H1 (cell line): ENCODE data around the gene RB1. TPM values are rescaled to one million over a fixed set of nuclear protein-coding genes. Genes with fewer than 3 reads are reported as not detected.

ENCODE experiments used
- CTCF ChIA-PET: fragments of 300-600 bp; sonication (Branson Sonifier 250); formaldehyde crosslinking; loops from one replicate; lab custom pipeline; 2021; ENCODE audit not compliant: partially characterized antibody; lab: Charles Lee
- POLR2A ChIA-PET: fragments of 300-600 bp; sonication (Branson Sonifier 250); formaldehyde crosslinking; loops from one replicate; lab custom pipeline; 2021; ENCODE audit warnings: inconsistent platforms; ENCODE audit not compliant: partially characterized antibody; lab: Charles Lee
- DNase-seq, 2 experiments: peaks; one replicate each; pipeline versions ENCODE4 v3.0.0 to v3.0.0-alpha.2; 2010 to 2022; ENCODE audit warnings: low spot score in 2 of 2, low read depth in 1 of 2, mixed read lengths in 1 of 2
- FAIRE-seq: peaks from 2 replicates; lab custom pipeline; 2011; peaks lifted over from hg19 to GRCh38; lab: Jason Lieb, UNC
- H2AFZ ChIP-seq: 2 replicates; pipeline ENCODE4 v1.8.1; 2012; ENCODE audit warnings: low read length, inconsistent platforms
- H2AK5ac ChIP-seq: 2 replicates; pipeline ENCODE4 v1.6.1; 2013; ENCODE audit warnings: low read depth, low read length
- H2BK120ac ChIP-seq: replicated peaks from 2 replicates; pipeline ENCODE3; 2013; ENCODE audit warnings: low read depth, low read length, inconsistent platforms
- H2BK12ac ChIP-seq: 2 replicates; pipeline ENCODE4 v1.6.1; 2013; ENCODE audit warnings: low read depth, low read length
- H2BK15ac ChIP-seq: 2 replicates; pipeline ENCODE4 v1.6.1; 2013; ENCODE audit warnings: low read length
- H2BK20ac ChIP-seq: 2 replicates; pipeline ENCODE4 v1.6.1; 2013; ENCODE audit warnings: low read length
- H2BK5ac ChIP-seq: 2 replicates; pipeline ENCODE4 v1.6.1; 2013; ENCODE audit warnings: low read depth, low read length
- H3K14ac ChIP-seq: 2 replicates; pipeline ENCODE4 v1.6.1; 2013; ENCODE audit warnings: inconsistent platforms; ENCODE audit not compliant: insufficient read length
- H3K18ac ChIP-seq: 2 replicates; pipeline ENCODE4 v1.6.1; 2013; ENCODE audit warnings: low read length; ENCODE audit errors: extremely low read depth
- H3K23ac ChIP-seq: 2 replicates; pipeline ENCODE4 v1.6.1; 2013; ENCODE audit warnings: inconsistent platforms; ENCODE audit not compliant: insufficient read length
- H3K23me2 ChIP-seq: 2 replicates; pipeline ENCODE4 v1.6.1; 2013; ENCODE audit warnings: low read depth, low read length
- H3K27ac ChIP-seq: 2 replicates; pipeline ENCODE4 v1.6.1; 2011; ENCODE audit warnings: low read depth, low read length, inconsistent platforms
- H3K27me3 ChIP-seq, 4 experiments: replicated peaks in 1 of 4; 1 replicate in 1 of 4; 2 replicates in 3 of 4; pipeline versions ENCODE4 v1.6.1 to v1.8.1; 2011 to 2013; ENCODE audit warnings: low read length in 3 of 4, mild to moderate bottlenecking in 3 of 4, inconsistent platforms in 2 of 4, mixed read lengths in 2 of 4, moderate library complexity in 1 of 4; ENCODE audit not compliant: control insufficient read depth in 3 of 4, insufficient read depth in 3 of 4; ENCODE audit errors: extremely low read depth in 1 of 4
- H3K36me3 ChIP-seq, 4 experiments: 2 replicates each; pipeline versions ENCODE4 v1.6.1 to v1.8.1; 2011 to 2013; ENCODE audit warnings: mild to moderate bottlenecking in 4 of 4, low read length in 3 of 4, moderate library complexity in 2 of 4, control low read depth in 1 of 4, inconsistent platforms in 1 of 4; ENCODE audit not compliant: insufficient read depth in 4 of 4, control insufficient read depth in 2 of 4
- H3K4ac ChIP-seq: replicated peaks from 2 replicates; pipeline ENCODE3; 2013; ENCODE audit warnings: low read length, low read depth, mixed read lengths, inconsistent platforms; ENCODE audit not compliant: insufficient read length
- H3K4me1 ChIP-seq, 4 experiments: replicated peaks in 1 of 4; 1 replicate in 1 of 4; 2 replicates in 3 of 4; pipeline versions ENCODE4 v1.6.1 to v1.8.1; 2011 to 2013; ENCODE audit warnings: low read length in 3 of 4, inconsistent platforms in 2 of 4, mixed read lengths in 1 of 4; ENCODE audit not compliant: insufficient read depth in 4 of 4, control insufficient read depth in 3 of 4
- H3K4me2 ChIP-seq, 2 experiments: 2 replicates each; pipeline versions ENCODE4 v1.6.1 to v1.8.1; 2011 to 2013; ENCODE audit warnings: low read depth in 2 of 2, low read length in 2 of 2, control low read depth in 1 of 2, inconsistent platforms in 1 of 2, mild to moderate bottlenecking in 1 of 2; ENCODE audit not compliant: insufficient read depth in 1 of 2
- H3K4me3 ChIP-seq, 4 experiments: fragments of 200-600, 300-600 bp in 1 of 4; sonication (generic), shearing (Covaris generic), sonication (Bioruptor Twin) in 1 of 4; 2 replicates each; pipeline versions ENCODE4 v1.5.1 to v1.8.1; 2011 to 2016; ENCODE audit warnings: low read length in 4 of 4, low read depth in 3 of 4, control low read depth in 2 of 4, inconsistent platforms in 2 of 4, mild to moderate bottlenecking in 2 of 4, mixed read lengths in 1 of 4, moderate library complexity in 1 of 4; ENCODE audit not compliant: insufficient read depth in 2 of 4; ENCODE audit errors: extremely low read depth in 1 of 4
- H3K56ac ChIP-seq: replicated peaks from 2 replicates; pipeline ENCODE3; 2013; ENCODE audit warnings: low read depth, mild to moderate bottlenecking, mixed read lengths, low read length, inconsistent platforms; ENCODE audit not compliant: insufficient read length
- H3K79me1 ChIP-seq: 2 replicates; pipeline ENCODE4 v1.6.1; 2013; ENCODE audit warnings: low read depth, low read length, control low read depth
- H3K79me2 ChIP-seq, 2 experiments: 2 replicates each; pipeline versions ENCODE4 v1.6.1 to v1.8.1; 2012 to 2013; ENCODE audit warnings: low read length in 2 of 2, mild to moderate bottlenecking in 2 of 2, inconsistent platforms in 1 of 2; ENCODE audit not compliant: insufficient read depth in 2 of 2, control insufficient read depth in 1 of 2
- H3K9ac ChIP-seq, 4 experiments: replicated peaks in 1 of 4; 1 replicate in 1 of 4; 2 replicates in 3 of 4; pipeline versions ENCODE4 v1.6.1 to v1.8.1; 2011 to 2013; ENCODE audit warnings: low read depth in 3 of 4, low read length in 3 of 4, control low read depth in 2 of 4, mild to moderate bottlenecking in 2 of 4, moderate library complexity in 2 of 4, inconsistent platforms in 1 of 4; ENCODE audit errors: extremely low read depth in 1 of 4
- H3K9me3 ChIP-seq, 2 experiments: 2 replicates each; pipeline versions ENCODE4 v1.6.1 to v1.8.1; 2012 to 2013; ENCODE audit warnings: mild to moderate bottlenecking in 2 of 2, moderate library complexity in 2 of 2, control low read depth in 1 of 2, inconsistent platforms in 1 of 2, low read depth in 1 of 2, low read length in 1 of 2, mixed read lengths in 1 of 2; ENCODE audit not compliant: insufficient read depth in 2 of 2
- H4K20me1 ChIP-seq, 2 experiments: replicated peaks in 1 of 2; 2 replicates each; pipeline versions ENCODE3 to v1.8.1; 2011 to 2013; ENCODE audit warnings: inconsistent platforms in 2 of 2, low read length in 2 of 2, mild to moderate bottlenecking in 1 of 2; ENCODE audit not compliant: insufficient read depth in 2 of 2, control insufficient read depth in 1 of 2
- H4K5ac ChIP-seq: 2 replicates; pipeline ENCODE4 v1.6.1; 2013; ENCODE audit warnings: low read length, low read depth, mixed read lengths, inconsistent platforms; ENCODE audit not compliant: insufficient read length
- H4K8ac ChIP-seq: 2 replicates; pipeline ENCODE4 v1.8.0; 2013; ENCODE audit warnings: mild to moderate bottlenecking, moderate library complexity, low read length, inconsistent platforms; ENCODE audit not compliant: insufficient read depth; ENCODE audit errors: extremely low read depth
- H4K91ac ChIP-seq: replicated peaks from 2 replicates; pipeline ENCODE3; 2013; ENCODE audit warnings: low read length, mixed read lengths, inconsistent platforms; ENCODE audit not compliant: insufficient read length
- EP300 ChIP-seq, 2 experiments: IDR thresholded peaks; 1 replicate in 1 of 2; 2 replicates in 1 of 2; pipeline ENCODE4 v1.6.1; 2011 to 2012; ENCODE audit warnings: low read depth in 2 of 2, low read length in 2 of 2, mild to moderate bottlenecking in 2 of 2, borderline replicate concordance in 1 of 2, inconsistent platforms in 1 of 2, moderate library complexity in 1 of 2
- MAX ChIP-seq: IDR thresholded peaks from 2 replicates; pipeline ENCODE4 v1.6.1; 2012; ENCODE audit warnings: inconsistent platforms
- RAD21 ChIP-seq, 2 experiments: IDR thresholded peaks in 1 of 2; conservative IDR thresholded peaks in 1 of 2; 2 replicates each; pipeline ENCODE4 v1.6.1; 2011; ENCODE audit warnings: low read depth in 2 of 2, low read length in 2 of 2, improper control_type of control experiment in 1 of 2, inconsistent platforms in 1 of 2, mild to moderate bottlenecking in 1 of 2, moderate library complexity in 1 of 2
- SRF ChIP-seq: IDR thresholded peaks from 2 replicates; pipeline ENCODE4 v1.6.1; 2011; ENCODE audit warnings: mild to moderate bottlenecking, low read depth, low read length, moderate library complexity
- USF2 ChIP-seq: IDR thresholded peaks from 2 replicates; pipeline ENCODE4 v1.6.1; 2011; ENCODE audit warnings: low read length, improper control_type of control experiment
- WGBS, 2 experiments: shearing (Covaris generic) in 1 of 2; methylation state at CpG; one replicate each; pipeline versions ENCODE4 v1.1.6 to v1.1.7; 2013 to 2015; ENCODE audit warnings: low lambda C conversion rate in 2 of 2, mixed read lengths in 2 of 2, inconsistent platforms in 1 of 2, low coverage in 1 of 2, missing lambda C conversion rate in 1 of 2; ENCODE audit not compliant: insufficient replicate concordance in 2 of 2, insufficient coverage in 1 of 2, insufficient read length in 1 of 2; ENCODE audit errors: extremely low coverage in 1 of 2, missing lambda C conversion rate in 1 of 2; 5-methylcytosine and 5-hydroxymethylcytosine counted together
- polyA plus RNA-seq, 7 experiments: library from polyadenylated mRNA; depleted of rRNA in 3 of 7; stranded (reverse) in 5 of 7; unstranded in 2 of 7; fragments of >200 nt in 5 of 7; fragments of 200-250 nt in 2 of 7; gene quantifications; 1 replicate in 5 of 7; 2 replicates in 1 of 7; 4 replicates in 1 of 7; pipeline versions ENCODE4 v1.2.1 to v1.2.3, GENCODE V29; 2011 to 2013; ENCODE audit warnings: missing spikeins in 2 of 7, mixed read lengths in 2 of 7
- total RNA-seq: library from RNA; stranded (reverse); fragmentation: NEBNext Ultra II Directional; extraction: Animal tissue kit (Norgen Biotek cat#: 25700); gene quantifications from 2 replicates; pipeline ENCODE4 v1.2.1, GENCODE V29; 2021
- TF ChIP-seq, protein P1 (sequence below), 3 experiments: IDR thresholded peaks; 1 replicate in 2 of 3; 2 replicates in 1 of 3; pipeline versions ENCODE4 v1.5.1 to v1.6.1; 2011; ENCODE audit warnings: low read length in 3 of 3, mild to moderate bottlenecking in 3 of 3, inconsistent platforms in 2 of 3, low read depth in 1 of 3, moderate library complexity in 1 of 3; ENCODE audit not compliant: insufficient read depth in 1 of 3; ENCODE audit errors: control extremely low read depth in 1 of 3

The RB1 gene
- total and polyA plus RNA-seq, 2 of the 8 experiments (the other 6 are each of a cell fraction or from before 2014, with no cell fraction given) = 4.1 to 17.5 TPM

DNA sequence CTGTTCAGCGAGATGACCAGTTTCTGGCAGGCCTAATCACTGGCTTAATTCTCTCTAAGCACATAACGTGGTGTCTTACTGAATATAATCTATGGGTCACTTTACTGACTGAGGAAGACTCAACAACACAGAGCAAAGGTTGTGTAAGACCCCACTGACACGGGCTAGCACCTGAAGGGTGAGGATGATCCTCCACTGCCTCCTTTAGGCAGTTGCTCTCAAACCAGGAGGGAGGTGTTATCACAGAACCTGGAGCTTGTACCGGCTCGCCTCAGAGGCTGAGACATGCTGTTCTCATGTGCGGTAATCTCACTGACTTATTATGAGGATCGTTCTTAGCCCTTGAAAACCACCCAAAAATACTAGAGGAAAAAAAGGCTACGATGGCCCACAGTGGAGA, 201.1 kb downstream of the RB1 start:
- 0 out of 2 replicates have a peak overlapping the region, but pooled peaks have one; percentile 11 for H2BK12ac ChIP-seq
- H3K79me1 ChIP-seq = no peaks in the 10 kb centered on the region; the same call in 1 of the 2 replicates
- WGBS, 2 experiments = 85% methylated on average over 8 of the region's 8 CpGs; no CpG with 5 or more reads in 1 of the 2 experiments
- DNase-seq = no peak
- no peak overlapping the region for H3K18ac ChIP-seq
- H3K36me3 ChIP-seq = no peaks in the 10 kb centered on the region; a peak in 1 of 8 replicates
- H3K4me3 ChIP-seq = no peak overlapping the region
- H2AFZ ChIP-seq = no peak overlapping the region
- H4K8ac ChIP-seq = no peak overlapping the region
- no peak overlapping the region for H3K14ac ChIP-seq
- no peak overlapping the region for H3K9ac ChIP-seq
- no peak overlapping the region for H2BK120ac ChIP-seq
- TF ChIP-seq, protein P1, sequence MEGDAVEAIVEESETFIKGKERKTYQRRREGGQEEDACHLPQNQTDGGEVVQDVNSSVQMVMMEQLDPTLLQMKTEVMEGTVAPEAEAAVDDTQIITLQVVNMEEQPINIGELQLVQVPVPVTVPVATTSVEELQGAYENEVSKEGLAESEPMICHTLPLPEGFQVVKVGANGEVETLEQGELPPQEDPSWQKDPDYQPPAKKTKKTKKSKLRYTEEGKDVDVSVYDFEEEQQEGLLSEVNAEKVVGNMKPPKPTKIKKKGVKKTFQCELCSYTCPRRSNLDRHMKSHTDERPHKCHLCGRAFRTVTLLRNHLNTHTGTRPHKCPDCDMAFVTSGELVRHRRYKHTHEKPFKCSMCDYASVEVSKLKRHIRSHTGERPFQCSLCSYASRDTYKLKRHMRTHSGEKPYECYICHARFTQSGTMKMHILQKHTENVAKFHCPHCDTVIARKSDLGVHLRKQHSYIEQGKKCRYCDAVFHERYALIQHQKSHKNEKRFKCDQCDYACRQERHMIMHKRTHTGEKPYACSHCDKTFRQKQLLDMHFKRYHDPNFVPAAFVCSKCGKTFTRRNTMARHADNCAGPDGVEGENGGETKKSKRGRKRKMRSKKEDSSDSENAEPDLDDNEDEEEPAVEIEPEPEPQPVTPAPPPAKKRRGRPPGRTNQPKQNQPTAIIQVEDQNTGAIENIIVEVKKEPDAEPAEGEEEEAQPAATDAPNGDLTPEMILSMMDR (IDR thresholded peaks at IDR 0.05; ENCODE audit: control extremely low read depth in 1 of 3, insufficient read depth in 1 of 3, low read depth in 1 of 3, low read length in 3 of 3) = peak; percentile 13 to 36 (median 30); a peak in 3 of 4 replicates
- TF ChIP-seq EP300 (IDR thresholded peaks at IDR 0.05; ENCODE audit: borderline replicate concordance in 1 of 2, low read depth in 2 of 2, low read length in 2 of 2) = no peak
- no peak for TF ChIP-seq SRF
- TF ChIP-seq USF2 = no peak
- TF ChIP-seq RAD21 (IDR thresholded peaks at IDR 0.05 in 1 of 2, conservative IDR thresholded peaks at IDR 0.05 in 1 of 2; ENCODE audit: low read depth in 2 of 2, low read length in 2 of 2) = peak; percentile 46 to 56
- no peak for TF ChIP-seq MAX
- TF ChIP-seq, all 59 proteins: peak for 2
- Histone ChIP-seq H3K56ac (no peak overlapping the region), H3K23ac (no peak overlapping the region), H4K91ac (no peak overlapping the region), H3K79me2 (no peaks in the 10 kb centered on the region), H4K20me1 (no peaks in the 10 kb centered on the region), H3K23me2 (no peaks in the 10 kb centered on the region), H2AK5ac (peak overlapping the region; percentile 2; the same call in 1 of the 2 replicates), H3K4ac (no peak overlapping the region), H3K4me1 (peaks cover 0 to 3% (median 0%) of the 10 kb centered on the region in 4 experiments; a peak in 1 of 7 replicates), H2BK5ac (no peak overlapping the region), H2BK20ac (no peak overlapping the region), H2BK15ac (no peak overlapping the region), H4K5ac (no peak overlapping the region), H3K27me3 (no peaks in the 10 kb centered on the region), H3K27ac (no peak overlapping the region; the same call in 1 of the 2 replicates), H3K9me3 (no peaks in the 10 kb centered on the region), H3K4me2 (no peak overlapping the region)
- CTCF ChIA-PET = interaction anchor here (0.6 to 2.3 kb wide), 15 partner anchors 9 to 378 kb away, joined by 3 to 11 read pairs (median 3); no protein-coding TSS in a partner anchor
- POLR2A ChIA-PET = no interaction called here
- FAIRE-seq = no peak
